ENCODE data around the gene OMD. TPM values are rescaled to one million over a fixed set of nuclear protein-coding genes. Genes with fewer than 3 reads are reported as not detected.

The OMD gene
- total and polyA plus RNA-seq, 8 donors, result 0.47 to 8.5 (median 1.1) TPM

GRCh38 chr9:92440751-92441046 is 16.4 kb upstream of the OMD start:
- DNase-seq, result no peak
- no peaks in the 10 kb centered on the region for H3K36me3 ChIP-seq
- no peak overlapping the region for H3K4me3 ChIP-seq
- TF ChIP-seq CTCF (IDR thresholded peaks at IDR 0.05), result no peak
- H3K27me3 ChIP-seq, result no peaks in the 10 kb centered on the region
- no peak for ATAC-seq
- no peak overlapping the region for H3K27ac ChIP-seq
- H3K4me1 ChIP-seq, result no peaks in the 10 kb centered on the region
- intact Hi-C loops (cut with DNase I), result no loop called here
- H3K9me3 ChIP-seq, result no peaks in the 10 kb centered on the region

GRCh38 chr9:92439921-92440750 is 15.9 kb upstream of the OMD start:
- H3K9me3 ChIP-seq, result no peaks in the 10 kb centered on the region
- DNase-seq (no peak), ATAC-seq (no peak)
- intact Hi-C loops (cut with DNase I), result loop anchor here in 1 of 2 donors (10.0 kb wide), 1 partner anchor 95 kb away; no protein-coding TSS in a partner anchor
- H3K36me3 ChIP-seq, result no peaks in the 10 kb centered on the region
- H3K4me3 ChIP-seq, result no peak overlapping the region
- no peak for TF ChIP-seq CTCF (IDR thresholded peaks at IDR 0.05)
- H3K27ac ChIP-seq, result no peak overlapping the region
- H3K4me1 ChIP-seq, result no peaks in the 10 kb centered on the region
- no peaks in the 10 kb centered on the region for H3K27me3 ChIP-seq

GRCh38 chr9:92438900-92439526 is 14.7 kb upstream of the OMD start:
- H3K4me1 ChIP-seq, result no peaks in the 10 kb centered on the region
- ATAC-seq (no peak), DNase-seq (no peak)
- TF ChIP-seq CTCF (IDR thresholded peaks at IDR 0.05), result peak in 1 of 2 donors; percentile 11
- H3K4me3 ChIP-seq, result no peak overlapping the region
- H3K27ac ChIP-seq, result no peak overlapping the region
- H3K36me3 ChIP-seq, result no peaks in the 10 kb centered on the region
- H3K9me3 ChIP-seq, result no peaks in the 10 kb centered on the region
- intact Hi-C loops (cut with DNase I), result loop anchor here in 1 of 2 donors (10.0 kb wide), 1 partner anchor 94 kb away; no protein-coding TSS in a partner anchor
- H3K27me3 ChIP-seq, result no peaks in the 10 kb centered on the region

GRCh38 chr9:92435263-92435662 is 11.0 kb upstream of the OMD start:
- H3K9me3 ChIP-seq, result no peaks in the 10 kb centered on the region
- no peak for TF ChIP-seq CTCF (IDR thresholded peaks at IDR 0.05)
- no peak overlapping the region for H3K27ac ChIP-seq
- H3K4me1 ChIP-seq, result no peaks in the 10 kb centered on the region
- DNase-seq (no peak), ATAC-seq (no peak)
- H3K4me3 ChIP-seq, result no peak overlapping the region
- no peaks in the 10 kb centered on the region for H3K36me3 ChIP-seq
- H3K27me3 ChIP-seq, result no peaks in the 10 kb centered on the region
- intact Hi-C loops (cut with DNase I), result loop anchor here in 1 of 2 donors (10.0 kb wide), 1 partner anchor 90 kb away; no protein-coding TSS in a partner anchor

GRCh38 chr9:92432972-92433548 is 8.8 kb upstream of the OMD start:
- ATAC-seq, result no peak
- Histone ChIP-seq H3K36me3 (no peaks in the 10 kb centered on the region), H3K4me3 (no peak overlapping the region), H3K4me1 (no peaks in the 10 kb centered on the region), H3K27ac (no peak overlapping the region), H3K9me3 (no peaks in the 10 kb centered on the region), H3K27me3 (no peaks in the 10 kb centered on the region)
- DNase-seq, result no peak
- TF ChIP-seq CTCF (IDR thresholded peaks at IDR 0.05), result no peak
- intact Hi-C loops (cut with DNase I), result loop anchor here in 1 of 2 donors (10.0 kb wide), 1 partner anchor 88 kb away; no protein-coding TSS in a partner anchor

Data from left lung (tissue), 10 donors.